DND-41 (cell line): ENCODE measurements around the gene LRRC15.

Source experiments
- ATAC-seq: fragments of 200-7000 bp; cut with Tn5 transposase; 3 replicates; pipeline ENCODE4 v1.9.1; 2021; ENCODE audit warnings: low read depth; ENCODE audit not compliant: insufficient read depth
- DNase-seq: peaks from one replicate; pipeline ENCODE4 v3.0.0-alpha.2; 2020
- H2AFZ ChIP-seq: 2 replicates; pipeline ENCODE4 v1.6.0; 2012; ENCODE audit warnings: low read depth, low read length
- H3K27ac ChIP-seq: 2 replicates; pipeline ENCODE4 v1.5.1; 2012; ENCODE audit warnings: low read length, inconsistent platforms
- H3K27me3 ChIP-seq: fragments of 200-600 bp; sonication (generic); 2 replicates; pipeline ENCODE4 v1.6.0; 2012; ENCODE audit warnings: low read length, mild to moderate bottlenecking, inconsistent platforms; ENCODE audit not compliant: insufficient read depth, poor library complexity
- H3K36me3 ChIP-seq: 2 replicates; pipeline ENCODE4 v1.5.1; 2012; ENCODE audit warnings: low read length, inconsistent platforms; ENCODE audit not compliant: insufficient read depth
- H3K4me1 ChIP-seq: 2 replicates; pipeline ENCODE4 v1.5.1; 2012; ENCODE audit warnings: mild to moderate bottlenecking, low read length; ENCODE audit not compliant: insufficient read depth
- H3K4me2 ChIP-seq: 2 replicates; pipeline ENCODE4 v1.6.0; 2012; ENCODE audit warnings: mild to moderate bottlenecking, moderate library complexity, low read length, inconsistent platforms; ENCODE audit not compliant: insufficient read depth
- H3K4me3 ChIP-seq, 2 experiments: fragments of 200-600 bp in 1 of 2; shearing (Covaris generic) in 1 of 2; 2 replicates each; pipeline ENCODE4 v1.5.1; 2012 to 2016; ENCODE audit warnings: inconsistent platforms in 2 of 2, low read length in 2 of 2, mild to moderate bottlenecking in 2 of 2, low read depth in 1 of 2, moderate library complexity in 1 of 2
- H3K79me2 ChIP-seq: 2 replicates; pipeline ENCODE4 v1.6.0; 2012; ENCODE audit warnings: low read length, inconsistent platforms; ENCODE audit not compliant: insufficient read depth
- H3K9ac ChIP-seq: 2 replicates; pipeline ENCODE4 v1.6.0; 2012; ENCODE audit warnings: low read depth, mild to moderate bottlenecking, inconsistent platforms, low read length, moderate library complexity
- H3K9me3 ChIP-seq: 2 replicates; pipeline ENCODE4 v1.5.1; 2012; ENCODE audit warnings: low read length, moderate library complexity, mild to moderate bottlenecking, inconsistent platforms; ENCODE audit not compliant: insufficient read depth, severe bottlenecking
- H4K20me1 ChIP-seq: 2 replicates; pipeline ENCODE4 v1.6.0; 2012; ENCODE audit warnings: low read length; ENCODE audit not compliant: insufficient read depth
- EZH2 ChIP-seq: IDR thresholded peaks from 3 replicates; pipeline ENCODE4 v1.6.1; 2012; ENCODE audit warnings: borderline replicate concordance, low read depth, mild to moderate bottlenecking, moderate library complexity, low read length, inconsistent platforms; ENCODE audit not compliant: severe bottlenecking
- TF ChIP-seq, protein P1 (sequence below): IDR thresholded peaks from 2 replicates; pipeline ENCODE4 v1.5.1; 2012; ENCODE audit warnings: borderline replicate concordance, low read length, moderate library complexity, mild to moderate bottlenecking; ENCODE audit not compliant: poor library complexity, severe bottlenecking; ENCODE audit errors: extremely low read depth

Gene LRRC15

DNA sequence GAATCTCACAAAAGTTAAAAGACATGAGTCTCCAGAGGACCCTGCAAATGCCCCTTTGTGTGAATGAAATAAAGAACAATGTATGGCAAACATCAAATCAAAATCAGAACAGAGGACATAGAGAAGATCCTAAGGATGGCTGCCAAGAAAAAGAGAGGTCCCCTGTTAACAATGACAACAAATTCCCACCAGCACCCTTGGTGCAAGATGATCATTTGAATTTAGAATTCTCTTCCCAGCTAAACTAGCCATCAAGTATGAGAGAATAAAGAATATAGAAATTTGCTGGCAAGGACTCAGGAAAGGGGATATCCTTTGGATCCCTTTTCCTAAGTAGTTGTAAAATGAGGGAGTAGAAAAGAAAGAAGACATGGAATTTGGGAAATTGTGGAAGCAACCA lies 21.3 kb upstream of the LRRC15 start:
- H4K20me1 ChIP-seq: no peaks in the 10 kb centered on the region
- H2AFZ ChIP-seq: no peak overlapping the region
- peaks cover 15% of the 10 kb centered on the region for H3K4me1 ChIP-seq
- ATAC-seq (no peak), DNase-seq (no peak)
- H3K36me3 ChIP-seq: no peaks in the 10 kb centered on the region
- H3K4me2 ChIP-seq: no peak overlapping the region
- H3K27ac ChIP-seq: no peak overlapping the region
- no peak for TF ChIP-seq EZH2
- TF ChIP-seq, protein P1, sequence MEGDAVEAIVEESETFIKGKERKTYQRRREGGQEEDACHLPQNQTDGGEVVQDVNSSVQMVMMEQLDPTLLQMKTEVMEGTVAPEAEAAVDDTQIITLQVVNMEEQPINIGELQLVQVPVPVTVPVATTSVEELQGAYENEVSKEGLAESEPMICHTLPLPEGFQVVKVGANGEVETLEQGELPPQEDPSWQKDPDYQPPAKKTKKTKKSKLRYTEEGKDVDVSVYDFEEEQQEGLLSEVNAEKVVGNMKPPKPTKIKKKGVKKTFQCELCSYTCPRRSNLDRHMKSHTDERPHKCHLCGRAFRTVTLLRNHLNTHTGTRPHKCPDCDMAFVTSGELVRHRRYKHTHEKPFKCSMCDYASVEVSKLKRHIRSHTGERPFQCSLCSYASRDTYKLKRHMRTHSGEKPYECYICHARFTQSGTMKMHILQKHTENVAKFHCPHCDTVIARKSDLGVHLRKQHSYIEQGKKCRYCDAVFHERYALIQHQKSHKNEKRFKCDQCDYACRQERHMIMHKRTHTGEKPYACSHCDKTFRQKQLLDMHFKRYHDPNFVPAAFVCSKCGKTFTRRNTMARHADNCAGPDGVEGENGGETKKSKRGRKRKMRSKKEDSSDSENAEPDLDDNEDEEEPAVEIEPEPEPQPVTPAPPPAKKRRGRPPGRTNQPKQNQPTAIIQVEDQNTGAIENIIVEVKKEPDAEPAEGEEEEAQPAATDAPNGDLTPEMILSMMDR: no peak
- H3K27me3 ChIP-seq: no peaks in the 10 kb centered on the region
- no peak overlapping the region for H3K9ac ChIP-seq
- peaks cover 14% of the 10 kb centered on the region for H3K9me3 ChIP-seq
- H3K4me3 ChIP-seq: no peak overlapping the region
- H3K79me2 ChIP-seq: no peaks in the 10 kb centered on the region

DNA sequence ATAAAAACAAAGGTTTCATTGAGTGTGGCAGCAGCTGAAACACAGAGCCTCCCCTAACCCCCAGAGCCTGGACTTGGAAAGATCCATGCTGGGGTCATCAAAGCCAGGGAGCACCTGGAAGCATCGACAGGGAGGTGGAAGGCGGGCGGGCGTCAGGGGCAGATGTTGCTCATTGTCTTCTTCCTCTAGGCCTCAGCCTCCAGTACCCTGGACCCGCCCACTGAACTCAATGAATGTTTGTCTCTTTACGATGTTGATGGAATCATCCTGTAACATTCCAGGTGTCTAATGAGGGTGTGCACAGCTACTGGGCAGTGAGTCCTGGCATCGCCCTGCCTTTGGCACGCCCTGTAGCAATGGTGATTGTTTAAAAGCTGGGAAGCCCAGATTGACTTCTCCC lies 19.7 kb upstream of the LRRC15 start:
- Histone ChIP-seq H3K4me3 (no peak overlapping the region), H3K9me3 (peaks cover 14% of the 10 kb centered on the region), H3K27ac (no peak overlapping the region), H3K4me2 (no peak overlapping the region), H4K20me1 (no peaks in the 10 kb centered on the region), H3K27me3 (no peaks in the 10 kb centered on the region), H3K79me2 (no peaks in the 10 kb centered on the region), H3K9ac (no peak overlapping the region), H3K36me3 (no peaks in the 10 kb centered on the region), H2AFZ (no peak overlapping the region), H3K4me1 (no peaks in the 10 kb centered on the region)
- DNase-seq (peak; percentile 3), ATAC-seq (no peak)
- no peak for TF ChIP-seq EZH2
- TF ChIP-seq, protein P1: no peak

DNA sequence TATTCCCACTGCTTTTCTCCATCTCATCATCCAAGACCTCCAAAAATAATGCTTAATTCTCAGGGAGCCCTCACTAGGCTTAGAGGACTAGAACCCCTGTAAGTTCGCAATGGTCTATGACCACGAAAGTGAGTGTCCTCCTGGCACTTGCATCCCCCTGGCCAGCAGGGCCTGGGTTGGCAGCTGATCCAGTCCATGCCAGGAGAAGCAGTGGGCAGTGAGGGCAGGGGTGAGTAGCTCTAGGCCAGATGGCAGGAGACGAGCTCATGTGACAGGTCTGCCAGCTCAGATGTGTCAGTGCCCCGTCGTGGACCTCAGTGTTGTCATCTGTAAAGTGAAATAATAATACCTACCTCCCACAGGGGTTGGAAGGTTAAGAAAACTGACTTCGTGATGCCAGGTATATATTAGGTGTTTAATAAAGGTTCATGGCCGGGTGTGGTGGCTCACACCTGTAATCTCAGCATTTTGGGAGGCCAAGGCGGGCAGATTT lies 18.4 kb upstream of the LRRC15 start:
- no peak overlapping the region for H3K4me3 ChIP-seq
- no peak for TF ChIP-seq EZH2
- TF ChIP-seq, protein P1: no peak

DNA sequence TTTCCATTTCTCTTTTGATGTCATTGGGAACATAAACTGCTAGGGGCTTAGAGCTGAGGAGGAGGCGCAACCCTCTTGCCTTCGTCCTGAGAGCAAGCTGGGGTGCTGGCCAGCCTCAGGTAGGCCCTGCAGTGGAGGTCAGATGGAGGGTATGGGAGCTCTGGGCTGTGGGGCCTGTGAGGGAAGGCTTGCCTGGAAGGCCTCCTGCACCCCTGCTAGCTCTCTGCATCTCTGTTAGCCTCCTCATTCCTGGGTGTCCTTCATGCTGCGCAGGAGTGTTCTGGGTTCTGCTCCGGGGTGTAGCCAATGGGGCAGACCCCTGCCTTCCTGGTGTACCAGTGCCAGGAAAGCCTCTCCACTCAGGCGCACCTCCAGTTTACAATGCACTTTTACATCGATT lies 17.7 kb upstream of the LRRC15 start:
- TF ChIP-seq EZH2: no peak
- TF ChIP-seq, protein P1: no peak
- ATAC-seq (no peak), DNase-seq (no peak)
- no peaks in the 10 kb centered on the region for H3K27me3 ChIP-seq
- no peak overlapping the region for H3K4me3 ChIP-seq
- no peaks in the 10 kb centered on the region for H3K36me3 ChIP-seq
- no peak overlapping the region for H2AFZ ChIP-seq
- H3K27ac ChIP-seq: no peak overlapping the region
- no peak overlapping the region for H3K4me2 ChIP-seq
- H4K20me1 ChIP-seq: no peaks in the 10 kb centered on the region
- H3K79me2 ChIP-seq: no peaks in the 10 kb centered on the region
- H3K9me3 ChIP-seq: peaks cover 11% of the 10 kb centered on the region
- H3K9ac ChIP-seq: no peak overlapping the region
- H3K4me1 ChIP-seq: no peaks in the 10 kb centered on the region

More for the DNA sequence above, 18.4 kb upstream of the LRRC15 start:
- no peaks in the 10 kb centered on the region for H3K36me3 ChIP-seq
- no peak for ATAC-seq
- H3K27me3 ChIP-seq: no peaks in the 10 kb centered on the region
- DNase-seq: no peak
- no peaks in the 10 kb centered on the region for H3K79me2 ChIP-seq
- H3K4me2 ChIP-seq: no peak overlapping the region
- peaks cover 14% of the 10 kb centered on the region for H3K9me3 ChIP-seq
- no peaks in the 10 kb centered on the region for H4K20me1 ChIP-seq
- no peak overlapping the region for H3K27ac ChIP-seq
- H3K9ac ChIP-seq: no peak overlapping the region
- H3K4me1 ChIP-seq: no peaks in the 10 kb centered on the region
- no peak overlapping the region for H2AFZ ChIP-seq
